ENCODE measurements around the gene ADARB2.

Gene ADARB2

DNA sequence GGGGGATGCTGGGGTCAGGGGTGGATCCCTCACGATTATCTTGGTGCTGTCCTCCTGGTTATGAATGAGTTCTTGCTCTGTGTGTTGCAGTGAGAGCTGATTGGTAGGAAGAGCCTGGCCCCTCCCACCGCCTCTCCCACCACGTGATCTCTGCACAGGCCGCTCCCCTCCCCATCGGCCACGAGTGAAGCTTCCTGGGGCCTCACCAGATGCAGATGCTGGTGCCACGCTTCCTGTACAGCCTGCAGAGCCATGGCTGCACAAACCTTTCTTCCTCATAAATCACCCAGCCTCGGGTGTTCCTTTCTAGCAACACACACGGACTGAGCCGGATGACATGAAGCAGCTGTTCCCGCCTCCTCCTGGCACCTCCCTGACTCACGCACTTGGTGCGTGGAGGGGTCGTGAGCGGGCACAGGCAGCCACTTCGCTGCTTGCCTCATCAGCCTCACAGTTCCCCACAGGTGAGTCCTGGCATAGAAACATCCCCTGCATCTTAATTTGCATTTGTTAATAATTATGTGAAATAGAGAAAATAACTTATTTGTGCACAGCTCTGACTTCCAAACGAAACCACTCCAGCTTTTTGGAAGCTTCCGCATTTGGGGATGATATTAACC is 210.8 kb downstream of the ADARB2 start:
- no peaks in the 10 kb centered on the region for H3K9me3 ChIP-seq (ENCODE audit: control insufficient read depth, low read length)
- H3K4me1 ChIP-seq (ENCODE audit: control insufficient read depth, insufficient read depth, low read length): no peaks in the 10 kb centered on the region
- no peak overlapping the region for H3K9ac ChIP-seq (ENCODE audit: low read length)
- no peak overlapping the region for H3K4me3 ChIP-seq (ENCODE audit: low read length)
- DNase-seq (ENCODE audit: low read depth): no peak
- no peaks in the 10 kb centered on the region for H3K36me3 ChIP-seq (ENCODE audit: control insufficient read depth, insufficient read depth, low read length, severe bottlenecking)
- no peaks in the 10 kb centered on the region for H3K27me3 ChIP-seq (replicated peaks; ENCODE audit: control insufficient read depth, insufficient read depth, low read length)

GRCh38 chr10:1525354-1526162 is 211.8 kb downstream of the ADARB2 start:
- no peak overlapping the region for H3K4me3 ChIP-seq (ENCODE audit: low read length)
- H3K4me1 ChIP-seq (ENCODE audit: control insufficient read depth, insufficient read depth, low read length): no peaks in the 10 kb centered on the region
- no peak for DNase-seq (ENCODE audit: low read depth)
- H3K27me3 ChIP-seq (replicated peaks; ENCODE audit: control insufficient read depth, insufficient read depth, low read length): no peaks in the 10 kb centered on the region
- no peak overlapping the region for H3K9ac ChIP-seq (ENCODE audit: low read length)
- H3K9me3 ChIP-seq (ENCODE audit: control insufficient read depth, low read length): no peaks in the 10 kb centered on the region
- H3K36me3 ChIP-seq (ENCODE audit: control insufficient read depth, insufficient read depth, low read length, severe bottlenecking): no peaks in the 10 kb centered on the region

DNA sequence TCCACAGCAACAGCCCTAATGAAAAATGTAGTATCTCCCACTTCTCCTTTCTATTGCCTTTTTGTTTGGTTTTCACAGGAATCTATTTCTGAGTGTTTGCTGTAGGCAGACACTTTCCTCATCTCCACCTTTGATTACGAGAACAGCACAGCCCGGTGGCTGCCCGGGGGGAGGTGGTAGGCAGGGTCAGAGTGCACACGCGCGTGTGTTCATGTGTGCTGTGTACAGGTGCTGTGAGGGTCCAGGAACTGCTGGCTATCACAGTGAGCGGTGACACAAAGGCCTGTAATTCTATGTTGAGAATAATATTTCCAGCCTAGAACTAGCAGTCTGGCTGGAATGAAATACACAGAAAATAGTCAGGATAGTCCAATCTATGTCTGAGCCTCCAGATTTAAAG is 212.8 kb downstream of the ADARB2 start:
- H3K4me1 ChIP-seq (ENCODE audit: control insufficient read depth, insufficient read depth, low read length): no peaks in the 10 kb centered on the region

GRCh38 chr10:1523221-1523620 is 214.1 kb downstream of the ADARB2 start:
- Histone ChIP-seq H3K9me3 (ENCODE audit: control insufficient read depth, low read length) (no peaks in the 10 kb centered on the region), H3K4me1 (ENCODE audit: control insufficient read depth, insufficient read depth, low read length) (no peaks in the 10 kb centered on the region), H3K36me3 (ENCODE audit: control insufficient read depth, insufficient read depth, low read length, severe bottlenecking) (no peaks in the 10 kb centered on the region), H3K4me3 (ENCODE audit: low read length) (no peak overlapping the region), H3K9ac (ENCODE audit: low read length) (no peak overlapping the region), H3K27me3 (replicated peaks; ENCODE audit: control insufficient read depth, insufficient read depth, low read length) (no peaks in the 10 kb centered on the region)
- DNase-seq (ENCODE audit: low read depth): no peak

More for the DNA sequence above, 212.8 kb downstream of the ADARB2 start:
- H3K4me3 ChIP-seq (ENCODE audit: low read length): no peak overlapping the region
- H3K9ac ChIP-seq (ENCODE audit: low read length): no peak overlapping the region
- no peaks in the 10 kb centered on the region for H3K36me3 ChIP-seq (ENCODE audit: control insufficient read depth, insufficient read depth, low read length, severe bottlenecking)
- no peak for DNase-seq (ENCODE audit: low read depth)
- H3K27me3 ChIP-seq (replicated peaks; ENCODE audit: control insufficient read depth, insufficient read depth, low read length): no peaks in the 10 kb centered on the region
- no peaks in the 10 kb centered on the region for H3K9me3 ChIP-seq (ENCODE audit: control insufficient read depth, low read length)

DNA sequence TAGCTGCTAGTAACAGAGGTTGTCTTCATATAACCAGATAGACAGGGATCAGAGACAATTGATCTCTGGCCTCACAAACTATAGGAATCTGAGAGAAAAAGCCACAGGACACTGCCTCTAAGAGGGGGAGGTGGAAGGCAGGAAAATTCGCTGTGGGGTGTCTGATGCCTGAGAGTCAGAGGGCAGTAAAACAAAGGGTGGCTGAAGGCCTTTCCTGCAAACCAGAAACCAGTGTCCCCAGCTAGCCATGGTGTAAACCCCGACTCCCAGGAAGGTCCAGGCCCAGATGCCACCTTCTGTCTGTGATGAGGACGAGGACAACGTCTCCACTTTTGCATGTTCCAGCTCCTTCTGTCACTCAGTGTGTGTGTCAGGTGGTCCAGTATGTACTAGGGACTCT is 215.1 kb downstream of the ADARB2 start:
- H3K36me3 ChIP-seq (ENCODE audit: control insufficient read depth, insufficient read depth, low read length, severe bottlenecking): no peaks in the 10 kb centered on the region
- no peaks in the 10 kb centered on the region for H3K4me1 ChIP-seq (ENCODE audit: control insufficient read depth, insufficient read depth, low read length)
- H3K4me3 ChIP-seq (ENCODE audit: low read length): no peak overlapping the region
- no peaks in the 10 kb centered on the region for H3K27me3 ChIP-seq (replicated peaks; ENCODE audit: control insufficient read depth, insufficient read depth, low read length)
- DNase-seq (ENCODE audit: low read depth): no peak
- no peaks in the 10 kb centered on the region for H3K9me3 ChIP-seq (ENCODE audit: control insufficient read depth, low read length)
- no peak overlapping the region for H3K9ac ChIP-seq (ENCODE audit: low read length)

DNA sequence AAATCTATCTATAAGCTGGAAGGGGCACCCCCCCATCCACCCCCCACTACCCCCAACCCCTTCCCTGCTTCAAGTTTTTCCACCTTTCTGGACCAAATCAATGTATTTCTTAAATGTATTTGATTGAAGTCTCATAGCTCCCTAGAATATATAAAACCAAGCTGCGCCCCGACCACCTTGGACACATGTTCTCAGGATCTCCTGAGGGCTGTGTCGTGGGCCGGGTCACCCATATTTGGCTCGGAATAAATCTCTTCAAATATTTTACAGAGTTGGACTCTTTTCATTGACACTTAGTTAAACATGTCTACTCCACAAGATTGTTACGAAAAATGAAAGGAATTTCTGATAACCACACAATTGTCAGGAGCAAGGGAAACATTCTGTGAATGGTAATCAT is 215.6 kb downstream of the ADARB2 start:
- no peak overlapping the region for H3K4me3 ChIP-seq (ENCODE audit: low read length)
- H3K9me3 ChIP-seq (ENCODE audit: control insufficient read depth, low read length): no peaks in the 10 kb centered on the region
- H3K27me3 ChIP-seq (replicated peaks; ENCODE audit: control insufficient read depth, insufficient read depth, low read length): no peaks in the 10 kb centered on the region
- no peak overlapping the region for H3K9ac ChIP-seq (ENCODE audit: low read length)
- no peaks in the 10 kb centered on the region for H3K36me3 ChIP-seq (ENCODE audit: control insufficient read depth, insufficient read depth, low read length, severe bottlenecking)
- DNase-seq (ENCODE audit: low read depth): no peak
- H3K4me1 ChIP-seq (ENCODE audit: control insufficient read depth, insufficient read depth, low read length): no peaks in the 10 kb centered on the region

DNA sequence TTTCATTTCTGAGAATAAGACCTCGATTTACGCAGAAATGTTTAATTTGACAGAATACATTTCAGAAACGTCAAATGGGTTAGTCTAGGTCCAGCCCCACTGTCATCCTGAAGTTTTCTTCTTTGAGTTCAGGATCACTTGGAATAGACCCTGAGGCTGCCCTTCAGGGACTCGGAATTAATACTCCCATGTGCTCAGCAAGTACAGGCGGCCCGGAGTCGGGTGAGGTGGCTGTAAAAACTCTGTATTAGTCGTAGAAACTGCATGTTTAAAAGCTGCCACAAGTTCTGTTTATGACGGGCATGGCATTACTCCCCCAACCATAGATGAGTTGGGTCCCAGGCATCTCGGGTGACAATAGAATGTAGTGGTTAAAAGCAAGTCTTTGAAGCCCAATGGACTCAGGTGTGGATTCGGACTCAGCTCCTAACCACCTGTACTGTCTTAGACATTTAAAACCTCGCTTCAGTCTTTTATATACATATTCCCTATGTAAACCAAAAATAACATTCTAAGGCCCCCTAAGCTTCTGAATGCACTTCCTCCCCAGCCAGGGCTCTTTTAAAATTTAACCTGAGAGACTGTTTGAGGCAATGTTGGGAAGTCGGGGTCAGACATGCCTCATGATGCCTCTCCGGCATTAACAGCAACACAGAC is 216.3 kb downstream of the ADARB2 start:
- no peak overlapping the region for H3K9ac ChIP-seq (ENCODE audit: low read length)
- DNase-seq (ENCODE audit: low read depth): no peak
- no peaks in the 10 kb centered on the region for H3K4me1 ChIP-seq (ENCODE audit: control insufficient read depth, insufficient read depth, low read length)
- H3K9me3 ChIP-seq (ENCODE audit: control insufficient read depth, low read length): no peaks in the 10 kb centered on the region
- H3K4me3 ChIP-seq (ENCODE audit: low read length): no peak overlapping the region
- H3K36me3 ChIP-seq (ENCODE audit: control insufficient read depth, insufficient read depth, low read length, severe bottlenecking): no peaks in the 10 kb centered on the region
- H3K27me3 ChIP-seq (replicated peaks; ENCODE audit: control insufficient read depth, insufficient read depth, low read length): no peaks in the 10 kb centered on the region

- no peaks in the 10 kb centered on the region for H3K9me3 ChIP-seq (ENCODE audit: control insufficient read depth, low read length)
- no peaks in the 10 kb centered on the region for H3K4me1 ChIP-seq (ENCODE audit: control insufficient read depth, insufficient read depth, low read length)
- H3K27me3 ChIP-seq (replicated peaks; ENCODE audit: control insufficient read depth, insufficient read depth, low read length): no peaks in the 10 kb centered on the region
- no peak overlapping the region for H3K4me3 ChIP-seq (ENCODE audit: low read length)
- H3K9ac ChIP-seq (ENCODE audit: low read length): no peak overlapping the region
- no peaks in the 10 kb centered on the region for H3K36me3 ChIP-seq (ENCODE audit: control insufficient read depth, insufficient read depth, low read length, severe bottlenecking)
- no peak for DNase-seq (ENCODE audit: low read depth)
Measured at GRCh38 chr10:1519391-1519790, 217.9 kb downstream of the ADARB2 start.

GRCh38 chr10:1517684-1518083 is 219.6 kb downstream of the ADARB2 start:
- no peaks in the 10 kb centered on the region for H3K9me3 ChIP-seq (ENCODE audit: control insufficient read depth, low read length)
- H3K9ac ChIP-seq (ENCODE audit: low read length): no peak overlapping the region
- H3K4me3 ChIP-seq (ENCODE audit: low read length): no peak overlapping the region
- no peaks in the 10 kb centered on the region for H3K36me3 ChIP-seq (ENCODE audit: control insufficient read depth, insufficient read depth, low read length, severe bottlenecking)
- no peak for DNase-seq (ENCODE audit: low read depth)
- no peaks in the 10 kb centered on the region for H3K27me3 ChIP-seq (replicated peaks; ENCODE audit: control insufficient read depth, insufficient read depth, low read length)
- H3K4me1 ChIP-seq (ENCODE audit: control insufficient read depth, insufficient read depth, low read length): no peaks in the 10 kb centered on the region

- H3K9ac ChIP-seq (ENCODE audit: low read length): no peak overlapping the region
- H3K4me1 ChIP-seq (ENCODE audit: control insufficient read depth, insufficient read depth, low read length): no peaks in the 10 kb centered on the region
- no peak for DNase-seq (ENCODE audit: low read depth)
- H3K27me3 ChIP-seq (replicated peaks; ENCODE audit: control insufficient read depth, insufficient read depth, low read length): no peaks in the 10 kb centered on the region
- no peaks in the 10 kb centered on the region for H3K9me3 ChIP-seq (ENCODE audit: control insufficient read depth, low read length)
- H3K36me3 ChIP-seq (ENCODE audit: control insufficient read depth, insufficient read depth, low read length, severe bottlenecking): no peaks in the 10 kb centered on the region
- no peak overlapping the region for H3K4me3 ChIP-seq (ENCODE audit: low read length)
Measured at GRCh38 chr10:1516492-1517165, 220.7 kb downstream of the ADARB2 start.

All from adipocyte (in vitro differentiated cells).